Measurements from ENCODE around the gene STARD13. TPM values are rescaled to one million over a fixed set of nuclear protein-coding genes. Genes with fewer than 3 reads are reported as not detected.

Gene STARD13
- total RNA-seq, 1 experiment from 2014 or later: 9.1 TPM

DNA sequence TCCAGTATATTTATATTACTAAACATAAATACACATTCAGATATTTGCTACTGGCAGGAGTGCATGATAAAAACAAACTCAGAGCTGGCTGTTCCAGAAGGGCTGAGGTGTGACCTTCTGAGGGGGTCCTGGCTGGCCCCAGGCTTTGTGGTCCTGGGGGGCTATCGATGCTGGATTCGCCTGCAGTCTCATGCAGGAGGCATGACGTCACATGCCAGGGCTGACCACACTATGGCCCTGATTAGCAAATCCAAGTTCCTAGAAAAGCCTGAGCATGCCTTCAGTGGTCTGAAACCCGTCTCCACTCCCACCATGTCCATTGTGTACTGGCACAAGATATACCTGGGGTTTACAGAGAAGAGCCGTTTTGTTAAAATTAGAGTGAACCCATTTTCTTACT, 171.4 kb downstream of the STARD13 start:
- H3K4me1 ChIP-seq: peaks cover 43% of the 10 kb centered on the region
- no peak for DNase-seq
- Mint-ChIP-seq H3K27ac (ENCODE audit: unreplicated experiment) (no peak overlapping the region), H3K36me3 (ENCODE audit: insufficient read depth, unreplicated experiment) (peaks cover 11% of the 10 kb centered on the region), H3K9me3 (ENCODE audit: unreplicated experiment) (peaks cover 11% of the 10 kb centered on the region), H3K27me3 (ENCODE audit: insufficient read depth, unreplicated experiment) (no peaks in the 10 kb centered on the region), H3K4me3 (ENCODE audit: unreplicated experiment) (no peak overlapping the region), H3K4me1 (ENCODE audit: low read depth, unreplicated experiment) (peaks cover 46% of the 10 kb centered on the region)
- intact Hi-C loops (cut with micrococcal nuclease; ENCODE audit: unreplicated experiment): no loop called here
- BruUV-seq (replicated peaks): no TSS peak
- CTCF ChIA-PET: no interaction called here
- POLR2A ChIA-PET: no interaction called here
- H3K4me3 ChIP-seq (ENCODE audit: low read depth, low read length): no peak overlapping the region
- H3K27me3 ChIP-seq (replicated peaks; ENCODE audit: control insufficient read depth, insufficient read depth, low read length): no peaks in the 10 kb centered on the region
- H3K36me3 ChIP-seq (ENCODE audit: control insufficient read depth, insufficient read depth, low read length): 0 out of 2 replicates have a peak, but pooled peaks cover 4% of the 10 kb centered on the region
- no peak for TF ChIP-seq CTCF (IDR thresholded peaks at IDR 0.05; ENCODE audit: insufficient read depth in 1 of 2, low read depth in 1 of 2, low read length in 1 of 2, severe bottlenecking in 1 of 2, unreplicated experiment in 1 of 2)
- no peaks in the 10 kb centered on the region for H3K9me3 ChIP-seq

DNA sequence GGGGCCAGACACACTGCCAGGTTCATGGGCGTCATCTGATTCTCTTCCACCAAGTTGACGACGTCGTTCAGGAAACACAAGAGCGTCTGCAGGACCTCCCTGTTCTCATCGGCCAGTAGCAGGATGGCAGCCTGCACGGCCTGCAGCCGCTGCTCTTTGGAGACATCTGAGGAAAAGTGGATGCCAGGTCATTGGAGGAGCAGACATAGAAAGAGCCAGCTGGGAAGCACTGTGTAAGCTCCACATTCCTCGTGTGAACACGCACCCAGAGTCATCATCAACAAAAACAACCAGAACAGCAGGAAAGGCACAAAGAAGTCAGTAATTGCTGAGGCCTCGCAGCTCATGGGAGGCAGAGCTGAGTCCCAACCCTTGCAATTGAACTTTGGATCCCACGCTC, 172.8 kb downstream of the STARD13 start:
- Mint-ChIP-seq H3K4me3 (ENCODE audit: unreplicated experiment) (no peak overlapping the region), H3K36me3 (ENCODE audit: insufficient read depth, unreplicated experiment) (peaks cover 5% of the 10 kb centered on the region), H3K27me3 (ENCODE audit: insufficient read depth, unreplicated experiment) (no peaks in the 10 kb centered on the region), H3K27ac (ENCODE audit: unreplicated experiment) (no peak overlapping the region), H3K9me3 (ENCODE audit: unreplicated experiment) (peaks cover 11% of the 10 kb centered on the region), H3K4me1 (ENCODE audit: low read depth, unreplicated experiment) (peaks cover 35% of the 10 kb centered on the region)
- no peak for DNase-seq
- 0 out of 2 replicates have a peak, but pooled peaks cover 2% of the 10 kb centered on the region for H3K36me3 ChIP-seq (ENCODE audit: control insufficient read depth, insufficient read depth, low read length)
- H3K4me1 ChIP-seq: peaks cover 29% of the 10 kb centered on the region
- CTCF ChIA-PET: no interaction called here
- H3K4me3 ChIP-seq (ENCODE audit: low read depth, low read length): no peak overlapping the region
- intact Hi-C loops (cut with micrococcal nuclease; ENCODE audit: unreplicated experiment): no loop called here
- no peak for TF ChIP-seq CTCF (IDR thresholded peaks at IDR 0.05; ENCODE audit: insufficient read depth in 1 of 2, low read depth in 1 of 2, low read length in 1 of 2, severe bottlenecking in 1 of 2, unreplicated experiment in 1 of 2)
- no peaks in the 10 kb centered on the region for H3K9me3 ChIP-seq
- POLR2A ChIA-PET: no interaction called here
- no TSS peak for BruUV-seq (replicated peaks)
- H3K27me3 ChIP-seq (replicated peaks; ENCODE audit: control insufficient read depth, insufficient read depth, low read length): no peaks in the 10 kb centered on the region

GRCh38 chr13:33111414-33112110, 174.0 kb downstream of the STARD13 start:
- Mint-ChIP-seq H3K27me3 (ENCODE audit: insufficient read depth, unreplicated experiment) (no peaks in the 10 kb centered on the region), H3K36me3 (ENCODE audit: insufficient read depth, unreplicated experiment) (peaks cover 12% of the 10 kb centered on the region), H3K4me1 (ENCODE audit: low read depth, unreplicated experiment) (peaks cover 35% of the 10 kb centered on the region), H3K27ac (ENCODE audit: unreplicated experiment) (peak overlapping the region; percentile 27), H3K9me3 (ENCODE audit: unreplicated experiment) (peaks cover 11% of the 10 kb centered on the region), H3K4me3 (ENCODE audit: unreplicated experiment) (no peak overlapping the region)
- intact Hi-C loops (cut with micrococcal nuclease; ENCODE audit: unreplicated experiment): no loop called here
- Histone ChIP-seq H3K27me3 (replicated peaks; ENCODE audit: control insufficient read depth, insufficient read depth, low read length) (no peaks in the 10 kb centered on the region), H3K4me3 (ENCODE audit: low read depth, low read length) (no peak overlapping the region), H3K9me3 (no peaks in the 10 kb centered on the region), H3K36me3 (ENCODE audit: control insufficient read depth, insufficient read depth, low read length) (0 out of 2 replicates have a peak, but pooled peaks cover 2% of the 10 kb centered on the region), H3K4me1 (peaks cover 17% of the 10 kb centered on the region)
- TF ChIP-seq CTCF (IDR thresholded peaks at IDR 0.05; ENCODE audit: insufficient read depth in 1 of 2, low read depth in 1 of 2, low read length in 1 of 2, severe bottlenecking in 1 of 2, unreplicated experiment in 1 of 2): no peak
- DNase-seq: no peak
- ChIA-PET POLR2A (interaction anchor here (1.1 kb wide), 1 partner anchor 15 kb away, joined by 3 read pairs; no protein-coding TSS in a partner anchor), CTCF (no interaction called here)
- BruUV-seq (replicated peaks): no TSS peak

All from Caco-2 (cell line).